ENCODE measurements around the gene ARPP21.
"Not testable (repeated sequence)": the region's sequence is repeated elsewhere in the genome, so short reads cannot be mapped to it uniquely, and the experiment has no call there.

- TF ChIP-seq POLR2A, CTCF (IDR thresholded peaks at IDR 0.05): not testable (repeated sequence)
Observed at GRCh38 chr3:35815796-35816195, 176.5 kb downstream of the ARPP21 start.

Measured in esophagus squamous epithelium (tissue), 4 donors.